BLaER1 (cell line): ENCODE results near the gene HSPB9.

ENCODE experiments used
- H3K27ac ChIP-seq: shearing (Covaris generic); formaldehyde crosslinking; 2 replicates; pipeline ENCODE4 v1.8.1; 2022
- H3K27me3 ChIP-seq: shearing (Covaris generic); formaldehyde crosslinking; 2 replicates; pipeline ENCODE4 v1.8.1; 2022
- H3K36me3 ChIP-seq: shearing (Covaris generic); formaldehyde crosslinking; 2 replicates; pipeline ENCODE4 v1.8.1; 2022
- H3K4me1 ChIP-seq: shearing (Covaris generic); formaldehyde crosslinking; 2 replicates; pipeline ENCODE4 v1.8.1; 2022
- H3K4me2 ChIP-seq: shearing (Covaris generic); formaldehyde crosslinking; 2 replicates; pipeline ENCODE4 v1.8.1; 2022
- H3K4me3 ChIP-seq: shearing (Covaris generic); formaldehyde crosslinking; 2 replicates; pipeline ENCODE4 v1.8.1; 2022
- H3K9ac ChIP-seq: shearing (Covaris generic); formaldehyde crosslinking; 2 replicates; pipeline ENCODE4 v1.8.1; 2022
- H3K9me3 ChIP-seq: shearing (Covaris generic); formaldehyde crosslinking; 2 replicates; pipeline ENCODE4 v1.8.1; 2022
- H4K20me1 ChIP-seq: shearing (Covaris generic); formaldehyde crosslinking; 2 replicates; pipeline ENCODE4 v1.8.1; 2022
- Cebpa-rat ChIP-seq: shearing (Covaris generic); IDR thresholded peaks from 2 replicates; pipeline ENCODE4 v1.8.1; 2022

HSPB9 gene

GRCh38 chr17:42098730-42099399 lies 23.7 kb upstream of the HSPB9 start:
- no peaks in the 10 kb centered on the region for H3K36me3 ChIP-seq
- no peak overlapping the region for H3K9ac ChIP-seq
- H4K20me1 ChIP-seq, result no peaks in the 10 kb centered on the region
- H3K4me2 ChIP-seq, result peak overlapping the region; percentile 26; the same call in 1 of the 2 replicates
- peaks cover 18% of the 10 kb centered on the region for H3K27me3 ChIP-seq
- H3K4me3 ChIP-seq, result no peak overlapping the region
- no peaks in the 10 kb centered on the region for H3K9me3 ChIP-seq
- TF ChIP-seq Cebpa-rat, result no peak
- H3K4me1 ChIP-seq, result peaks cover 35% of the 10 kb centered on the region
- no peak overlapping the region for H3K27ac ChIP-seq

DNA sequence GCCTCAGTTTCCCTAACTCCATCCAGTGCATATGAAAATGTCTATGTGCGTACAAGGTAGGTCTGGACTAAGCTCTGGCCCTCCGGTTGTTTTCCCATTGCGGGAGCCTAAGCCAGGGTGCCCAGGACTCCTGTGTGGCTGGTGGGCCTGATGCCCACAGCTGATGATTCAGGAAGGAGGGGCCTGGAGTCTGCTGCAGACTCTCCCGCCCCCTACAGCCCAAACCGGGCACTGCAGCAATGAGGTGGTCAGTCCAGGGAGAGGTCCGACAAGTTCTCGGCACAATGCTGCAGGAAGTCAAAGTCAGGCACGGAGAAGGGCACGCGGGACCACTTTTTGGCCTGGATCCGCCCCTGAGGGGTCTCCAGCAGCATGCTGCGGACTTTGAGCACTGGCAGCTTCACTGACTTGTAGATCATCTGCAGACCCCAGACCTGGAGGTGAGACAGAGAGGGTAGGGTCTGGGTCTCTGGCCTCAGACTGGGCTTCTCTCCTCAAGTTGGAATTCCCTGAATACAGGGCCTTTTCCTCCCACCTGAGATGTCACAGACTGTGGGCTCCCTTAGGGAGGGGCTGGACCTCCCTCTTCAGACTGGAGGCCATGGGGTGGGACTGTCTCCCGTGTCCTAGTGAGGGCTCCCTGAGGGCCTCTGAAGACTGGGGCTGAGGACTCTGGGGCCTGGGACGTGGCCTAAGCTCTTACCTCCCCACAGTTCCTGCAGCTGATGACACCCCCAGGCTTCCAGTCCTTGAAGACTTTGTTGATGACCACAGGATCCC lies 20.9 kb upstream of the HSPB9 start:
- Histone ChIP-seq H3K4me1 (peaks cover 24% of the 10 kb centered on the region), H3K9me3 (no peaks in the 10 kb centered on the region), H3K9ac (peak overlapping the region; percentile 33; the same call in 1 of the 2 replicates), H3K4me3 (no peak overlapping the region), H3K27me3 (peaks cover 16% of the 10 kb centered on the region), H3K36me3 (peaks cover 8% of the 10 kb centered on the region; the same call in 1 of the 2 replicates), H3K4me2 (peak overlapping the region; percentile 53), H3K27ac (0 out of 2 replicates have a peak overlapping the region, but pooled peaks have one; percentile 27), H4K20me1 (no peaks in the 10 kb centered on the region)
- TF ChIP-seq Cebpa-rat, result no peak

DNA sequence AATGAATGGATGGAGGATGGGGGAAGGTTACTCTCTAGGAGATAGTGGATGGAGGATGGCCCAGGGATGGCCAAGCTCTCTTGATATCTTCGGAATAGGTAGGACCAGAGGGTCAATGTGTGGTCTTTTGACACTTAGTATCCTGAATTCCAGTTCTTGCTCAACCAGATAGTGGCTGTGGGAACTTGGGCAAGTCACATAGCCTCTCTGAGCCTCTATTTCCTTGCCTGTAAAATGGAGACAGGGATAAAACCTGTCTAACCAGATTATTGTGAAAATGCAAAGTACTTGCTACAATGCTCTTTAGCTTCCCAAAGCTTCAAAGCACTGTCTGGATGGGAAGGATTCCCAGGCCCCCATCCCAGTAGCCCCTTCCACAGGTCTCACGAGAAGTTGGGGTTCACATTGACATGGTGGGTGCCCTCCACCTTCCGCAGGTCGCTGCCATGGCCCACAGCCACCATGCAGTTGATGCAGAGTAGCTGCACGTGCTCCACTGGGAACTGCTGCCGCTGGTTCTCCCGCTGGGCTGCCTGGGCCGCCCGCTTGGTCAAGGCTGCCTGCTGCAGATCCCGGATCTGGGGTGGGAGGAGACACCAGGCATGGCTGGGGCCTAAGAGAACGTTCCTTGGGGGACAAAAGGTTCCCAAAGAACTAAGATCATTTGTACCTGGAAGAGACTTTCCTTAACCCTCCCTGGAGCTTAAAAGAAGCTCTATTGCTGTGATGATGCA lies 19.2 kb upstream of the HSPB9 start:
- H4K20me1 ChIP-seq, result no peaks in the 10 kb centered on the region
- no peak overlapping the region for H3K4me3 ChIP-seq
- no peak overlapping the region for H3K27ac ChIP-seq
- no peaks in the 10 kb centered on the region for H3K9me3 ChIP-seq
- no peak for TF ChIP-seq Cebpa-rat
- no peak overlapping the region for H3K4me2 ChIP-seq
- H3K27me3 ChIP-seq, result no peaks in the 10 kb centered on the region
- peaks cover 30% of the 10 kb centered on the region for H3K4me1 ChIP-seq
- no peak overlapping the region for H3K9ac ChIP-seq
- peaks cover 8% of the 10 kb centered on the region; the same call in 1 of the 2 replicates for H3K36me3 ChIP-seq

GRCh38 chr17:42104264-42104663 lies 18.3 kb upstream of the HSPB9 start:
- Histone ChIP-seq H3K4me1 (peaks cover 31% of the 10 kb centered on the region), H3K9ac (no peak overlapping the region)
- TF ChIP-seq Cebpa-rat, result no peak

DNA sequence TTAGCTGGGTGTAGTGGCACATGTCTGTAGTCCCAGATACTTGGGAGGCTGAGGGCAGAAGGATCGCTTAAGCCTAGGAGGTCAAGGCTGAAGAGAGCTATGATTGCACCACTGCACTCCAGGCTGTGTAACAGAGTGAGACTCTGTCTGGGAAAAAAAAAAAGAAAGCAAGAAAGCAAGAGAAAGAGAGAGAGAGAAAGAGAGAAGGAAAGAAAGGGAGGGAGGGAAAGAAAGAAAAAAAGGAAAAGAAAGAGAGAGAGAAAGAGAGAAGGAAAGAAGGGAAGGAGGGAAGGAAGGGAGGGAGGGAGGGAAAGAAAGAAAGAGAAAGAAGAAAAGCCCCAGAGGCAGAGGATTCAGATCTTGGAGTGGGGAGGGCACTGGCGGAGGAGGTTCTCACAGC lies 16.6 kb upstream of the HSPB9 start:
- H4K20me1 ChIP-seq, result no peaks in the 10 kb centered on the region
- H3K36me3 ChIP-seq, result peaks cover 8% of the 10 kb centered on the region; the same call in 1 of the 2 replicates
- no peak overlapping the region for H3K4me3 ChIP-seq
- no peak for TF ChIP-seq Cebpa-rat
- peaks cover 39% of the 10 kb centered on the region for H3K4me1 ChIP-seq
- H3K9ac ChIP-seq, result no peak overlapping the region
- no peak overlapping the region for H3K27ac ChIP-seq
- no peaks in the 10 kb centered on the region for H3K27me3 ChIP-seq
- no peaks in the 10 kb centered on the region for H3K9me3 ChIP-seq
- H3K4me2 ChIP-seq, result no peak overlapping the region

More at GRCh38 chr17:42104264-42104663, 18.3 kb upstream of the HSPB9 start:
- H3K9me3 ChIP-seq, result no peaks in the 10 kb centered on the region
- no peaks in the 10 kb centered on the region for H3K27me3 ChIP-seq
- H3K27ac ChIP-seq, result no peak overlapping the region
- no peak overlapping the region for H3K4me2 ChIP-seq
- peaks cover 8% of the 10 kb centered on the region; the same call in 1 of the 2 replicates for H3K36me3 ChIP-seq
- H4K20me1 ChIP-seq, result no peaks in the 10 kb centered on the region
- no peak overlapping the region for H3K4me3 ChIP-seq

DNA sequence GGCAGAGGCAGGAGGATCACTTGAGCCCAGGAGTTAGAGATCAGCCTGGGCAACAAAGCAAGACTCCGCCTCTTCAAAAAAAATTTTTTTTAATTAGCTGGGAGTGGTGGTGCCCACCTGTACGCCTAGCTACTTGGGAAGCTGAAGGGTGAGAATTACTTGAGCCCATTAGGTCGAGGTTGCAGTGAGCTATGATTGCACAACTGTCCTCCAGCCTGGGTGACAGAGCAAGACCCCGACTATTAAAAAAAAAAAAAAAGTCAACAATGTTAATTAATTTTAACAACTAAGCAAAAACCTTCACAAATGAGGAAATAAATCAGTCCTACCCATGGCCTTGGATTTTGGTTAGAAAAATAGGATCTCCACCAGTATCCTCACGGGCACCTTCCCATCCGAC lies 15.5 kb upstream of the HSPB9 start:
- H3K36me3 ChIP-seq, result peaks cover 8% of the 10 kb centered on the region; the same call in 1 of the 2 replicates
- H3K27ac ChIP-seq, result no peak overlapping the region
- peak overlapping the region; percentile 47; the same call in 1 of the 2 replicates for H3K4me3 ChIP-seq
- no peaks in the 10 kb centered on the region for H3K27me3 ChIP-seq
- no peaks in the 10 kb centered on the region for H4K20me1 ChIP-seq
- peak overlapping the region; percentile 78 for H3K4me2 ChIP-seq
- TF ChIP-seq Cebpa-rat, result no peak
- peaks cover 42% of the 10 kb centered on the region for H3K4me1 ChIP-seq
- H3K9ac ChIP-seq, result no peak overlapping the region
- H3K9me3 ChIP-seq, result no peaks in the 10 kb centered on the region

DNA sequence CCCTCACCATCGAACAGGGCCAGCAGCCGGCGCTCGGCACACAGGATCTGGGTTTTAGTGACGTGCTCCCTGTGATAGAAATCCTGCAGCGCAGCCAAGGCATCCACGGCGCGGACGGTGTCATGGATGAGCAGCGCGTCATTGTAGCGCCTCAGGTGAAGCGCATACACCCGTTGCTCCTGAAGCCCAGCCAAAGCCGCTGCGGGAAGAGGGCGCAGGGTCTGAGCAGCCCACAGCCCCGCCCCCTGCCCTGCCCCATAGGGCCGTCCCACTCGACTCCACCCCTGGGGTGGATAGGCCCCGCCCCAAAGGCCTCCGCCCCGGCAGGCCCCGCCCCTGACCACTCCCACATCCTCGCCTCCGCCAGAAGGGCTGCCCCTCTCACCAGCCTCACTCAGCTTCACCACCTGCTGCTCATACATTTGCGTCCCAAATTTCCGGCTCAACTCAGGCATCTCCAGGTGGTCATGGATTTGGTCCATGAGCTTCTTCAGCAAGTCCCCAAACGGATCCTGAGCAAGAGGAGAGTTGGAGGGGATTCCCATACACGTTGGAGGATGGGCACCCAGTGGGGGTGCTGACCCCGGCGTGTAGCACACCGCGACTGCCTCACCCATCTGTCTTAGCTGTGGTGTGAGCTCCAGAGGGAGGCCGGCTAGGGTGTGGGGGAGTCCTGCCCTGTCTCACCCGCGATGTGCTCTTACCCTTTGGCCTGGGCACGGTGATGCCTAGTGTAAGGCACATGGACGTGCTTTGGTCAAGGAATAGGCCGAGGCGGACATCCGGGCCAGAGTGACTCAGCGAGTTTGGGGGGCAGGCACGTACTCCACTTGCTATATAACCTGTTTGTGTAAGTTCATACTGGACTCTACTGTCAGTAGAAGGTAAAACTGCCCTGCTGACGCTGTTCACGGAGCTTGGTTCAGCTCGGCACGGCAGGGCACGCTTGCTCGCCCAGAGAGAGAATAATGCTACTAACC lies 14.7 kb upstream of the HSPB9 start:
- no peak for TF ChIP-seq Cebpa-rat
- H4K20me1 ChIP-seq, result no peaks in the 10 kb centered on the region
- H3K4me1 ChIP-seq, result peaks cover 43% of the 10 kb centered on the region
- peak overlapping the region; percentile 78 for H3K4me2 ChIP-seq
- H3K36me3 ChIP-seq, result peaks cover 8% of the 10 kb centered on the region; the same call in 1 of the 2 replicates
- no peak overlapping the region for H3K27ac ChIP-seq
- no peaks in the 10 kb centered on the region for H3K9me3 ChIP-seq
- no peak overlapping the region for H3K9ac ChIP-seq
- H3K27me3 ChIP-seq, result no peaks in the 10 kb centered on the region
- peak overlapping the region; percentile 47; the same call in 1 of the 2 replicates for H3K4me3 ChIP-seq

DNA sequence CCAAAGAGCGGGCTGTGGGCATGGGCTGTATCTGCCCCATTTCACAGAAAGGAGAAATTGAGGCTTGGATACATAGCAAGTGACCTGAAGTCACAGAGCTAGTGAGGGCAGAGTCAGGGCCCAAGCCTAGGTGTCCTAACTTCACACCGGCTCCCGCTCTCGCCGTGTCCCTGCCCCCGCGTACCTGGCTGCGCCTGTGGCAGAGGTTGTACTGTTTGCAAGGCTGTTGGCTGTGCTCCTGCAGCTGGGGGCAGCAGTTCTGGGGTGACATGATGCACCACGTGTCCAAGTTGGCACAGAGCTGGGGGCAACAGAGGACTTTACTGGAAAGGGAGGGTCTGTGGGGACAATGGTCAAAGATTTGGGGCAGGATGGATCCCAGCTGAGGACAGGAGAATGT lies 13.5 kb upstream of the HSPB9 start:
- Histone ChIP-seq H3K9ac (no peak overlapping the region), H3K36me3 (peaks cover 19% of the 10 kb centered on the region), H3K4me1 (peaks cover 52% of the 10 kb centered on the region), H3K4me3 (no peak overlapping the region), H3K4me2 (no peak overlapping the region), H4K20me1 (no peaks in the 10 kb centered on the region), H3K27me3 (no peaks in the 10 kb centered on the region), H3K27ac (no peak overlapping the region), H3K9me3 (no peaks in the 10 kb centered on the region)
- TF ChIP-seq Cebpa-rat, result no peak
